BJ (cell line): ENCODE data around the gene SLC35G6. TPM values are rescaled to one million over a fixed set of nuclear protein-coding genes. Genes with fewer than 3 reads are reported as not detected.
"Not testable (repeated sequence)": the region's sequence is repeated elsewhere in the genome, so short reads cannot be mapped to it uniquely, and the experiment has no call there.

Experiments used
- CTCF ChIA-PET: fragments of 350-600 bp; formaldehyde crosslinking; extraction: SDS; loops from one replicate; lab custom pipeline; 2021; ENCODE audit warnings: antibody characterized with exemption, inconsistent platforms; lab: Yijun Ruan, JAX
- POLR2A ChIA-PET: fragments of 300-600 bp; sonication (Branson Sonifier 250); formaldehyde crosslinking; extraction: SDS; loops from one replicate; lab custom pipeline; 2021; ENCODE audit warnings: antibody characterized with exemption; lab: Charles Lee
- DNase-seq: peaks from one replicate; pipeline ENCODE4 v3.0.0-alpha.2; 2011; ENCODE audit warnings: low read depth
- H3K27me3 ChIP-seq: 2 replicates; pipeline ENCODE4 v1.6.0; 2011; ENCODE audit warnings: low read length; ENCODE audit not compliant: control insufficient read depth, insufficient read depth
- H3K36me3 ChIP-seq: 2 replicates; pipeline ENCODE4 v1.5.1; 2011; ENCODE audit warnings: low read length; ENCODE audit not compliant: control insufficient read depth, insufficient read depth
- H3K4me3 ChIP-seq: 2 replicates; pipeline ENCODE4 v1.5.1; 2011; ENCODE audit warnings: low read depth, mild to moderate bottlenecking, control low read depth, low read length
- polyA minus RNA-seq: library from RNA; depleted of rRNA, polyadenylated mRNA; stranded (reverse); fragments of >200 nt; gene quantifications from 2 replicates; pipeline ENCODE4 v1.2.3, GENCODE V29; 2011; rRNA and poly(A)+ RNA removed
- polyA plus RNA-seq: library from polyadenylated mRNA; depleted of rRNA; stranded (reverse); fragments of >200 nt; gene quantifications from 2 replicates; pipeline ENCODE4 v1.2.3, GENCODE V29; 2011; rRNA removed
- TF ChIP-seq, protein P1 (sequence below): IDR thresholded peaks from 2 replicates; pipeline ENCODE4 v1.5.1; 2011; ENCODE audit warnings: low read depth, mild to moderate bottlenecking, control low read depth, inconsistent platforms, low read length, moderate library complexity; ENCODE audit not compliant: insufficient read depth

The SLC35G6 gene
- polyA plus RNA-seq (not detected in 2 replicates), polyA minus RNA-seq (not detected in 2 replicates)

- DNase-seq, H3K27me3 ChIP-seq, H3K4me3 ChIP-seq, H3K36me3 ChIP-seq: not testable (repeated sequence)
- CTCF ChIA-PET, result interaction anchor here (2.0 kb wide), 1 partner anchor 45 kb away, joined by 10 read pairs; no protein-coding TSS in a partner anchor
- POLR2A ChIA-PET, result interaction anchor here (0.6 kb wide), 1 partner anchor 16 kb away, joined by 3 read pairs; no protein-coding TSS in a partner anchor
Observed at GRCh38 chr17:7481275-7481674, at the start of gene SLC35G6. TSS of gene SLC35G6 (plus strand) at chr17:7481446. CDS start at chr17:7481517, 71 bp downstream.

DNA sequence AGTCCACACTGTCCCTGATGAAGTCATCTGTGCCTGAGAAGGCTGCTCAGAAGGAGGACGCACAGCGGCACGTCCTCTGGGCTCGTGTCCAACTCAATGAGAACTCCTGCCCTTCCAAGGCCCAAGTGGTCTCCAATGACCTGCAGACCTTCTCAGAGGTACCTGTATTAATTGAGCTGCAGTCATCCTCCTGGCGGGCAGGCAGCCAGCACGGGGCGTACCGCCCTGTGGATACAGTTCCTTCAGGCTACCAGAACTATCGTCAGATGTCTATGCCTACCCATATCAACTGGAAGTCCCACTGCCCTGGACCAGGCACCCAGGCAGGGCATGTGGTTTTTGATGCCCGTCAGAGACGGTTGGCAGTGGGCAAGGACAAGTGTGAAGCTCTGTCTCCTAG, 49.0 kb upstream of the SLC35G6 start:
- CTCF ChIA-PET, result interaction anchor here (0.6 to 1.4 kb wide), 2 partner anchors 34 to 128 kb away, joined by 3 to 5 read pairs; no protein-coding TSS in a partner anchor
- H3K36me3 ChIP-seq, result no peaks in the 10 kb centered on the region

GRCh38 chr17:7435676-7436555, 45.3 kb upstream of the SLC35G6 start:
- DNase-seq, result no peak
- TF ChIP-seq, protein P1, sequence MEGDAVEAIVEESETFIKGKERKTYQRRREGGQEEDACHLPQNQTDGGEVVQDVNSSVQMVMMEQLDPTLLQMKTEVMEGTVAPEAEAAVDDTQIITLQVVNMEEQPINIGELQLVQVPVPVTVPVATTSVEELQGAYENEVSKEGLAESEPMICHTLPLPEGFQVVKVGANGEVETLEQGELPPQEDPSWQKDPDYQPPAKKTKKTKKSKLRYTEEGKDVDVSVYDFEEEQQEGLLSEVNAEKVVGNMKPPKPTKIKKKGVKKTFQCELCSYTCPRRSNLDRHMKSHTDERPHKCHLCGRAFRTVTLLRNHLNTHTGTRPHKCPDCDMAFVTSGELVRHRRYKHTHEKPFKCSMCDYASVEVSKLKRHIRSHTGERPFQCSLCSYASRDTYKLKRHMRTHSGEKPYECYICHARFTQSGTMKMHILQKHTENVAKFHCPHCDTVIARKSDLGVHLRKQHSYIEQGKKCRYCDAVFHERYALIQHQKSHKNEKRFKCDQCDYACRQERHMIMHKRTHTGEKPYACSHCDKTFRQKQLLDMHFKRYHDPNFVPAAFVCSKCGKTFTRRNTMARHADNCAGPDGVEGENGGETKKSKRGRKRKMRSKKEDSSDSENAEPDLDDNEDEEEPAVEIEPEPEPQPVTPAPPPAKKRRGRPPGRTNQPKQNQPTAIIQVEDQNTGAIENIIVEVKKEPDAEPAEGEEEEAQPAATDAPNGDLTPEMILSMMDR, result peak; percentile 27
- H3K36me3 ChIP-seq, result no peaks in the 10 kb centered on the region
- H3K27me3 ChIP-seq, result peaks cover 19% of the 10 kb centered on the region
- ChIA-PET CTCF (interaction anchor here (0.8 to 5.4 kb wide), 19 partner anchors 8 to 185 kb away, joined by 3 to 45 read pairs (median 7); partner anchors contain the start of genes CTDNEP1, POLR2A, SENP3 and TMEM256), POLR2A (interaction anchor here (0.6 kb wide), 1 partner anchor 51 kb away, joined by 3 read pairs; no protein-coding TSS in a partner anchor)
- peak overlapping the region; percentile 44 for H3K4me3 ChIP-seq

More for the DNA sequence above, 49.0 kb upstream of the SLC35G6 start:
- DNase-seq, result no peak
- POLR2A ChIA-PET, result no interaction called here
- TF ChIP-seq, protein P1, result no peak
- Histone ChIP-seq H3K4me3 (no peak overlapping the region), H3K27me3 (no peaks in the 10 kb centered on the region)

- H3K4me3 ChIP-seq, result peak overlapping the region; percentile 23
- peaks cover 23% of the 10 kb centered on the region for H3K27me3 ChIP-seq
- TF ChIP-seq, protein P1, result peak; percentile 48
- ChIA-PET POLR2A (interaction anchor here (0.6 kb wide), 1 partner anchor 16 kb away, joined by 3 read pairs; no protein-coding TSS in a partner anchor), CTCF (interaction anchor here (0.6 to 5.4 kb wide), 31 partner anchors 9 to 190 kb away, joined by 3 to 45 read pairs (median 6); partner anchors contain the start of genes CTDNEP1, NLGN2, POLR2A and SAT2)
- DNase-seq, result no peak
- H3K36me3 ChIP-seq, result no peaks in the 10 kb centered on the region
Observed at GRCh38 chr17:7436556-7437368, 44.5 kb upstream of the SLC35G6 start.

- peaks cover 23% of the 10 kb centered on the region for H3K27me3 ChIP-seq
- ChIA-PET POLR2A (interaction anchor here (0.6 kb wide), 1 partner anchor 16 kb away, joined by 3 read pairs; no protein-coding TSS in a partner anchor), CTCF (interaction anchor here (0.6 to 5.4 kb wide), 21 partner anchors 10 to 190 kb away, joined by 3 to 45 read pairs (median 7); partner anchors contain the start of genes NLGN2, POLR2A, SAT2 and SENP3)
- H3K4me3 ChIP-seq, result 0 out of 2 replicates have a peak overlapping the region, but pooled peaks have one; percentile 1
- TF ChIP-seq, protein P1, result no peak
- H3K36me3 ChIP-seq, result no peaks in the 10 kb centered on the region
- DNase-seq, result no peak
Observed at GRCh38 chr17:7437369-7437863, 43.8 kb upstream of the SLC35G6 start.
